GM10248 (cell line): ENCODE measurements around the gene AHCYL1.

ENCODE experiments used
- CTCF ChIA-PET: fragments of 300-600 bp; sonication (Branson Sonifier 250); formaldehyde crosslinking; extraction: SDS; loops from one replicate; lab custom pipeline; 2021; ENCODE audit warnings: antibody characterized with exemption; lab: Yijun Ruan, JAX
- POLR2A ChIA-PET: fragments of 350-650 bp; sonication (Branson Sonifier 250); formaldehyde crosslinking; extraction: SDS; loops from one replicate; lab custom pipeline; 2020; ENCODE audit warnings: antibody characterized with exemption; lab: Yijun Ruan, JAX
- DNase-seq: peaks from one replicate; pipeline ENCODE4 v3.0.0; 2012; ENCODE audit errors: extremely low spot score
- TF ChIP-seq, protein P1 (sequence below): IDR thresholded peaks from 2 replicates; pipeline ENCODE4 v1.5.1; 2012; ENCODE audit warnings: mild to moderate bottlenecking, low read depth; ENCODE audit errors: extremely low read depth, missing control alignments, control extremely low read depth

Gene AHCYL1

DNA sequence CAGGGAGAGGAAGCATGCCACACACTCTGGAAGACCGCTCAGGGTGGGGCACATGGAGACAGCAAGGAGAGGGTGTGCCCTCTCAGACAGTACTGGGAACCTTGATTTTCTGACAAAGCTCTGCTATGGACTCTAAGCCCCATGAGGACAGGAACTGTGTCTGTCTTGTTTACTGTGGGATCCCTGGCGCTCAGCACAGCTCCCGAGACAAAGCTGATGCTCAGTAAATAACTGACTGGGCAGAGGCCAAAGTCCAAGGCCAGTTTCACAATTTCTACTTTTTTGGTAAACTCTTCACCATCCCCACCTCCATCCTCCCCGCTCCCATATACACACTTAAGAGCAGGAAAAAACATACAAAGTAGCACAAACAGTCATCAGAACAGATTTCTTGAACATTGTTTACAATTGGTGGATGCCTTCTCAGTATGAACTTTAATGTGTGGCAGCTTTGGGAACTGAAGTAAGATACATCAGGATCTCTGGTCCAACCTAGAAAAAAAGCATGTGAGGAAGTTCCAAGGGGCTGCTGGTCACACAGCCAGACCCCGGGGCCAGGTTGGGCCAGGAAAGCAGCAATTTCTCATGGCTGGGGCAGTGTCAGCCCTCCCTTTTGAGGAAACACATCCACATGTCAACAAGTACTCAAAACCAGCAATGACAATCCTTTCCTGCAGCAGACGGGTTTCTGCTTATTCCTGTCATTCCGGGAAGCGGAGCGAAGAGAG is 5.6 kb upstream of the AHCYL1 start:
- TF ChIP-seq, protein P1, sequence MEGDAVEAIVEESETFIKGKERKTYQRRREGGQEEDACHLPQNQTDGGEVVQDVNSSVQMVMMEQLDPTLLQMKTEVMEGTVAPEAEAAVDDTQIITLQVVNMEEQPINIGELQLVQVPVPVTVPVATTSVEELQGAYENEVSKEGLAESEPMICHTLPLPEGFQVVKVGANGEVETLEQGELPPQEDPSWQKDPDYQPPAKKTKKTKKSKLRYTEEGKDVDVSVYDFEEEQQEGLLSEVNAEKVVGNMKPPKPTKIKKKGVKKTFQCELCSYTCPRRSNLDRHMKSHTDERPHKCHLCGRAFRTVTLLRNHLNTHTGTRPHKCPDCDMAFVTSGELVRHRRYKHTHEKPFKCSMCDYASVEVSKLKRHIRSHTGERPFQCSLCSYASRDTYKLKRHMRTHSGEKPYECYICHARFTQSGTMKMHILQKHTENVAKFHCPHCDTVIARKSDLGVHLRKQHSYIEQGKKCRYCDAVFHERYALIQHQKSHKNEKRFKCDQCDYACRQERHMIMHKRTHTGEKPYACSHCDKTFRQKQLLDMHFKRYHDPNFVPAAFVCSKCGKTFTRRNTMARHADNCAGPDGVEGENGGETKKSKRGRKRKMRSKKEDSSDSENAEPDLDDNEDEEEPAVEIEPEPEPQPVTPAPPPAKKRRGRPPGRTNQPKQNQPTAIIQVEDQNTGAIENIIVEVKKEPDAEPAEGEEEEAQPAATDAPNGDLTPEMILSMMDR, result no peak
- POLR2A ChIA-PET, result no interaction called here

DNA sequence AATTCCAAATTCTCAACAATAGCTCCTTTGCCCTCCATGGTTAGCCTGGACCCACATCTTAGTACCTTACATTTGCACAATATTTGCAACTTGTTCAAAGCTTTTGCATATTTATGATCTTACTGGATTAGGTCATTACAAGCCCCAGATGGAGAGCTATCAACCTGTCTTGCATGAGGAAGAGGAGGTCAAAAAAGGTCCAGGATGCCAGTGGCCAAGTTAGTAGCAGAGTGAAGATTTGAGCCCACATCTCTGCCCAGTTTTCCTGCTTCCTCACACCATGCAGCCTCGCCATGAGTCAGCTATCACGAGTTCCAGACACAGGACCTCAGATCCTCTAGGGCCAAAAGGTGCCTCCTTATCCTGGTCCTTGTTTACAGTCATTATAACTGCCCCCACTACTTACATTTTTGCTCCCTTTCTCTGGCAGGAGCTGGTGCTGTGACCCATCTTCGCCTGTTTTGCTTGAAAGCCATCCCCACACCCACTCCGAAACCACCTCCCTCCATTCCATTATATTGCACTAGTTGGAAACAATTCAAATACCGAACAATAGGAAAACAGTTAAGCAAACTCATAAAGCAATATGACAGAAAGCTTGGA is 5.0 kb upstream of the AHCYL1 start:
- ChIA-PET POLR2A (no interaction called here), CTCF (interaction anchor here (0.8 to 18.3 kb wide), 16 partner anchors 14 to 447 kb away, joined by 3 to 737 read pairs (median 4); no protein-coding TSS in a partner anchor)
- TF ChIP-seq, protein P1, result no peak
- no peak for DNase-seq

More for the DNA sequence above, 5.6 kb upstream of the AHCYL1 start:
- no peak for DNase-seq
- CTCF ChIA-PET, result interaction anchor here (0.8 to 18.3 kb wide), 7 partner anchors 25 to 339 kb away, joined by 3 to 737 read pairs (median 3); no protein-coding TSS in a partner anchor

DNA sequence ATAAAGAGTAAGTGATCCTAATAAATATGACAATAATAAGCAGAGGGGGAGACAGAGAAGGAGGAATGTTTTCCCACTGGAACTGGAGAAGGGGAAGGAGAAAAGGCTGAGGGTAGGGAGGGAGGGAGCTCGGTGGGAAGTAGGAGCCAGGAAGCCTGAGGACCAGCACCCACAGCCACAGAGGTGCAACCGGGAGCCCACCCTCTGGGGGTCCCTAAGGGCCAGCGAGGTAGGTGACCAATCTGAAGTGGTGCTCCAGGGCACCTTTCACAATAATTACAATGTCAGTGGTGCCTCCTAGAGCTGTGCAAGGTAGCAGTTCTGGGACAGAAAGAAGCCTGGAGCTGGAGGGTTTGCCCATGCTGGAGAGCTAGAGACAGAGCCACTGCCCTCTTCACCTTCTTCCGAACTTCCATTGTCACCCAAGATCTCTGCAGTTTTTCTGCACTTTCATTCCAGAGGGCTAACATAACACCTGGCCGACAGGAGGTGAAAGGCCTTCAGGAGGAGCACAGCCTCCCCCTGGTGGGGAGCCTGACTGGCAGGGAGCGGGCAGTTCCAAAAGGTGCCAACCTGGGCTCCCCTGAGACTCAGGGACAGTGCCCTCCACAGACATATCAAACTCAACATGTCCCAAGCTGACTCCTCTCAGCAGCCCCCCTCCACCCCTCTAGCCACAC is 4.1 kb upstream of the AHCYL1 start:
- TF ChIP-seq, protein P1, result peak; percentile 32
- POLR2A ChIA-PET, result no interaction called here
- CTCF ChIA-PET, result interaction anchor here (1.1 to 18.3 kb wide), 17 partner anchors 8 to 448 kb away, joined by 3 to 737 read pairs (median 4); no protein-coding TSS in a partner anchor
- no peak for DNase-seq

DNA sequence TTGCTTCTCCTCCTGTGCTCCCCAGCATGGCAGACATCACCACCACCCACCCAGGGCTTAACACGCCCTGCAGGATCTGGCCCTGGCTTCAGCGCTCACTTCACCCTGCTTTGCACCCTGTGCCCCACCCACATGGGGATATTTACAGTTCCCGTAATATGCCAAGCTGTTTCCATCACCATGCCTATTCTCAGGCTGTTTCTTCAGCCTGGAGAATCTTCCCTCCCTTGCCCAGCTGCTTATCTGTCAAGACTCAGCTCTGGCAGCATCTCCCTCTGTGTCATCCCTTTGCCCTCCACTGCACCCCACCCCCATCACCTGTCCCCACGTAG is 3.6 kb upstream of the AHCYL1 start:
- POLR2A ChIA-PET, result no interaction called here
- TF ChIP-seq, protein P1, result no peak
- no peak for DNase-seq
- CTCF ChIA-PET, result interaction anchor here (1.1 to 18.3 kb wide), 15 partner anchors 9 to 435 kb away, joined by 3 to 737 read pairs (median 4); no protein-coding TSS in a partner anchor

DNA sequence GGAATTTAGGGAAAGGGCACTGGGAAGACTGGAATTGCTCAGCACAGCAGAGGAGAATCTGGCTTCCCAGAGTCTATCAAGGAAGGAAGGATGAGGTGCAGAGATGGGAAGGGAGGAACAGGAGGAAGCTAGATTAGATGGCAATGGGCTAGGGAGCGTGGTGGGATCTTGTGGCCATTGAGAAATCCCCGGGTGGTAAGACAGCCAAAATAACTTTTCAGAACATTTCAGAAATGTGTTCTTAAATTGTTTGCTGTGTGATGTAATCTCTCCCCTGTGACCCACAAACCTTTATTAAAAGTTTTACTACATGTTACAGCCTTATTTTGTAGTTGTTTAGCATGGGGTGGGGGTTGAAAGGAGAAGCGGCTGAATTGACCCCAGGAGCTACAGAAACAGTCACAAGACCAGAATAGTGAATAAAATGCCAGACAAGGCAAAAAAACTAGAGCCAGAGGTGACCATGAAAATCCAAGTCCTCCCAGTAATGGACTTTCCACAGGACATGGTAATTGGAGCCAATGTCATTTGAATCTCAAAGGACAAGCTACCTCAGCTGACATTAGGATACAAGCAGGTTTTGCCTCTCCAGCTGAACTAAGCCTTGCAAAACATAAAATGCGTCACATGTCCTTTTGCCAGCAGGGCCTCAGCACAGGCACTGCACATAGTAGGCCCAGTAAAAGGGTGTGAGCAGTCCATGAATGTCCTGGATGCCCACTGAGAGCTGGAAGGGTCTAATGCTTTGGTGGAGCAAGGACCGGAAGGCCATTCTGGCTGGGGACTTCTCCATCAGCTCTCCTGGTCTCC is 980 bp upstream of the AHCYL1 start:
- TF ChIP-seq, protein P1, result no peak
- no peak for DNase-seq
- ChIA-PET CTCF (interaction anchor here (0.7 to 18.3 kb wide), 67 partner anchors 8 to 513 kb away, joined by 3 to 737 read pairs (median 6); partner anchors contain the start of genes ATXN7L2, CSF1, GSTM4 and STRIP1), POLR2A (interaction anchor here (0.5 to 1.1 kb wide), 2 partner anchors 343 to 1286 kb away, joined by 3 to 5 read pairs; no protein-coding TSS in a partner anchor)
